GM21786 (cell line): ENCODE data around the gene NPLOC4.

Experiments used
- ATAC-seq: cut with Tn5 transposase; IDR thresholded peaks from one replicate; pipeline ENCODE4 v1.9.1; 2021; ENCODE audit not compliant: unreplicated experiment

NPLOC4 gene

GRCh38 chr17:81520021-81520901, 116.7 kb downstream of the NPLOC4 start:
- ATAC-seq = no peak

DNA sequence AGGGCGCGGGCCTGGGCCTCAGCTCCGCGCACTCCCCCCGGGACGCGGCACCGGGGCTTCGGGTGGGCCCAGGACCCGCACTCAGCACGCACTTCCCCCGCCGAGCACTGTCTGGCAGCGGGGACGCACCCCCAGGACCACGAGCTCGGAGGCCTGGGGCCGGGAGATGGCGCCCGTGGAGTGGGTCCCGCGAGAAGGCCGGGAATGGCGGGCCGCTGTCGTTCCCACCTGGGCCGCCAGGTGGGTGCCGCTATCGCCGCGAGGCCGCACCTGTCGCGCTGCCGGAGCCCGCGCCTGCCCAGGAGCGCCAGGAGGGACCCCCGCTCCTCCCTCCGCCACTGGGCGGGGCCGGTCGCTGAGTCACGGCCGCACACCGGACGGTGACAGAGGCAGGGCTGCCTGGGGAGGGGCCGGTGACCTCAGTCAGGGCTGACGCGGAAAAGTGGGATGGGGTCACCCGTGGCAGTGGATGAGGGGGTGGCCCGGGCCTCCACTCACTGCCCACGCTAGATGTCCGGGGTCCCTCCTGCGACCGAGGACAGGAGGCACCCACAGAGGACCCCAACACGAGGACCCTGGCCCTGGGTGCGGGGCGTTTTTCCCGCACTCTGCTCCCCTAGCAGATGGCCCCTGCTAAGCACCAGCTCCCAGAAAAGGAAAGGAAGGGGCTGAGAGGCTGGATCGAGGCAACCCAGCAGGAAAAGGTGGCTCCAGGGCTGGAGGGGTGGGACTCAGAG, 117.5 kb downstream of the NPLOC4 start:
- no peak for ATAC-seq

GRCh38 chr17:81518785-81519283, 118.1 kb downstream of the NPLOC4 start:
- ATAC-seq = no peak

DNA sequence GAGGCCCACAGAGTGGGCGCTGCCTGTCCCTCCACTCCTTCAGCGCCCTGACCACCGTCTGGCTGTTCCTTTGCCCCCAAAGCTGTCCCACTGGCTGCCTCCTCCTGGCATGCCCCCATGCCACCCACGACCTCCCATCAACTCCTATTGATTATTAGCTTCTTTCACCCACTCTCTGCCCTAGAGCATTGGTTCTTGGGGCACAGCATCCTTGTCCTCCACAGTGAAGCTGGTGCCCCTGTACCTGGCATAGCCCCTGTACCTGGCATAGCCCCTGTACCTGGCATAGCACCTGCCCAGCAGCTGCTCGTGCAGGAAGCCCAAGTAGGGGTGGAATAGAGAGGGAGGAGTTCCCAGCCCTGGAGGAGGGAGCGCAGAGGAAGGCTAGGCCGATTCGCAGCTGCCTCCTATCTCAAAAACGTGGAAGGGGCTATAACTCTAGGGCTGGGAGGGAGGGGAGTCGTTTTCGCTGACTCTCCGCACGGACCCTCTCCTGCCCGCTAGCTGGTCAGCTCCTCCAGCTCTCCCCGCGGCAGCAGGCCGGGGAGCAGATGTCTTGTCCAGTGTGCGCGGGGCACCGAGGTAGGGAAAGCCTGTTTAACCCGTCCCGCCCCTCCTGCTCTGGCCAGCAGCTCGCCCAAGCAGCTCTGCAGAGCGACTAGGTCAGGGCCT, 118.7 kb downstream of the NPLOC4 start:
- ATAC-seq = no peak

DNA sequence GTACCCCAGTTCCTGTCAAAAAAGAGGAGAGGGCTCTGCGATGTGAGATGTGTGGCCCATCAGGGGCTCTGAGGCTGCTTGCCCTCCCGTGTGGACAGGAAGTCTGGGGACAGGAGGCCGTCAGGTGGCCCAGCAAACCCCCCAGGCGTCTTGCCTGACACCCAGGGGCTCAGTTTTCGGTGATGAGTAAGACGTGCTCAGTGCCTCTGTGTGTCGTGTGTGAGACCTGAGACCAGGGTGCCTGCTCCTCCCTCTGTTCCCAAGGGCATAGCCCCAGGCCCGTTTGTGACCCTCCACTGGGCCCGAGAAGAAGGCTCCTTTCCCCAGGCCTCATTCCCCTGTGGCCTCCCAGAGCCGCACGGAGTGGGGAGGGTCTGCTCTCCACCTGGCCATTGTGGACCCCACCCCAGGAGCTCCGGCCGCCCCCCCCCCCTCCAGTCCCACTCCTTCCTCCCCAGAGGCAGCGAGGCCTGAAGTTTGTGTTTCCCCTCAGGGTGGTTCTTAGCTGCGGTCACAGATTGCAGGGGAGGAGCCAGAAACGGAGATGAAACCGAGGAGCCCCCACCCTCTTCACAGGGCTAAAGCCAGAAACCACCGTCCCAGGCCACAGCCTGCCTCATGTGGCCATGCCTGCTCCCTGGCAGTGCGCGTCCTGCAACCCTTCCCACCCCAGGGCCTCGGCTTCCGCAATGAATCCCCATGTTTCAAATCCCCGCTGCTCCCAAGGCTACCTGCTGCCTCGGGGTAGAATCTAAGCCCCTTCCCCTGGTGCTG, 119.4 kb downstream of the NPLOC4 start:
- ATAC-seq = peak; percentile 26

DNA sequence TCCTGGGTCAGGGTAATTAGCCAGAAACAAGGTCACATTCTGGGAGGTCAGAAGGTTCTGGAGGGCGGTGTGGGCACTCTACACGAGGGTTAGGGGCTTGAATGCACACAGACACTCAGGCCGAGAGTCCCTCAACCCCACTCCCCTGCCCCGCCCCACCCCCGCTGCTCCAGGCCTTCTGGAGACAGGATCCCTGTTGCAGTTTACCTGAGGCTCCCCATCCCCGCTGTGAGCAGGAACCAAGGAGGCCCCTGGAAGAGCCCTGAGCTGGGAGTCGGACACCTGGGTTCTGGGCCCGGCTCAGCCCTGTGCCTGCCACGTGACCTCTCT, 119.9 kb downstream of the NPLOC4 start:
- ATAC-seq = no peak

- no peak for ATAC-seq
Observed at GRCh38 chr17:81516439-81516838, 120.5 kb downstream of the NPLOC4 start.

DNA sequence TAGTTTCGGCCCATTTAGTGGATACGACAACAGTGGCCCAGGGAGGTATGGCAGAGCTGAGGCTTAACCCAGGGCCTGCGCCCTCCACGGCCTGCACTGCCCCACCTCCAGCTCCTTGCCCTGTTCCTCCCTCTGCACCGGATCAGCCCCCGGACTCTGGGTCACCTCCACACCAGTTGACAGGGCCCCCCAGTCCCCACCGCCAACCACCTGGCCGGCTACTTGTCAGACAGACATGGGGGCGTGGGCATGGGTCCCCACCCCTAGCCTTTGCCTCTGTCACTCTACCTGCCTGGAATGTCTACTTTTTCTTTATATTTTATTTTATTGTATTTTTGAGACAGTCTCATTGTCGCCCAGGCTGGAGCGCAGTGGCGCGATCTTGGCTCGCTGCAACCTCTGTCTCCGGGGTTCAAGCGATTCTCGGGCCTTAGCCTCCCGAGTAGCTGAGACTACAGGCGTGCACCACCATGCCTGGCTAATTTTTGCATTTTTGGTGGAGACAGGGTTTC, 121.3 kb downstream of the NPLOC4 start:
- no peak for ATAC-seq

DNA sequence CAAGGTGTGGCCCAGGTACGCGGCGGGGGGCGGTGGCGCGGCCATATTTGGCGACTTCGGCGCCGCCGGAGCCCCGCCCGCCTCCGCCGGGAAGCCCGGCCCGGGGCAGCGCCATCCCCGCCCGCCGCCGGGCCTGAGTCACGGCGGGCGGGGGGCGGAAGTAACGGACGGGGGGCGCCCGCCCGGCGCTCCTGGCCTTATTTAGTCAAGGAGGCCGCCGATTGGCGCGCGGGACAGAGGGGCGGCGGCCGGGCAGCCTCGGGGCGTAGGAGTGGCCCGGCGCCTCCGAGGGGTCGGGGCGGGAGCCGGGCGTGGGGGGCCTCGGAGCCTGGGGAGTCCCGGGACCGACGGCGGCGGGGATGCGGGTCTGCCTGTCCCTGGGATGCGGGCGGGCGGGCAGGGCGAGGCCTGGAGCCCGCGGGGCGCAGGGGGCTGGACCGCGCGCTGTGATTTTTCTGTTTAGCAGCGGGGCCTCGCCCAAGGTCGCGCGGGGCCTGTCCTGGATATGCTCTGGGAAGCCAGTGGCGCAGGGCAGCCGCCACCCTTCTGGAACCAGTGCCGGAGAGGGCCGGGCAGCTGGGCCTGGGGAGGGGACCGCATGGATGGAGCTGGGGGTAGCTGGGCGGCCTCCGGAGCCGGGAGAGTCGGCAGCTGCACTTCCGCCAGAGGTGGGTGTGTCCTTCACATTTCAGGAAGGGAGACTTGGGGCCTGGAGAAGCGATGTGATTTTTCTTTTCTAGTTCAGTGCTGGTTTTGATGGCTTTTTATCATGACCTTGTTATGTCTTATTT, 122.0 kb downstream of the NPLOC4 start:
- ATAC-seq = peak; percentile 19

GRCh38 chr17:81514489-81514738, 122.5 kb downstream of the NPLOC4 start:
- no peak for ATAC-seq

GRCh38 chr17:81513753-81514488, 123.0 kb downstream of the NPLOC4 start:
- ATAC-seq = no peak

GRCh38 chr17:81513372-81513752, 123.5 kb downstream of the NPLOC4 start:
- no peak for ATAC-seq

GRCh38 chr17:81512562-81513371, 124.1 kb downstream of the NPLOC4 start, which contains the start of gene ACTG1:
ACTG1 (minus strand) TSS chr17:81512799; CDS start chr17:81512354, 445 bp downstream.
- no peak for ATAC-seq

GRCh38 chr17:81511804-81512561, 124.9 kb downstream of the NPLOC4 start:
- ATAC-seq = no peak

- no peak for ATAC-seq
Observed at GRCh38 chr17:81511554-81511803, 125.4 kb downstream of the NPLOC4 start.

GRCh38 chr17:81510785-81511553, 125.9 kb downstream of the NPLOC4 start:
- ATAC-seq = no peak
